ENCODE measurements around the gene KCNT1.

The KCNT1 gene

GRCh38 chr9:135697226-135697625 lies 4.8 kb upstream of the KCNT1 start:
- Histone ChIP-seq H3K27me3 (ENCODE audit: insufficient read depth, low read length) (peaks cover 45% of the 10 kb centered on the region), H3K36me3 (ENCODE audit: insufficient read depth, low read length) (no peaks in the 10 kb centered on the region), H2AFZ (ENCODE audit: low read depth, low read length) (no peak overlapping the region), H3K4me3 (ENCODE audit: low read length) (no peak overlapping the region), H3K4me1 (ENCODE audit: insufficient read depth, low read length) (no peaks in the 10 kb centered on the region), H3K9me3 (ENCODE audit: low read length) (no peaks in the 10 kb centered on the region)

- Histone ChIP-seq H2AFZ (ENCODE audit: low read depth, low read length) (no peak overlapping the region), H3K9me3 (ENCODE audit: low read length) (no peaks in the 10 kb centered on the region), H3K4me3 (ENCODE audit: low read length) (no peak overlapping the region), H3K36me3 (ENCODE audit: insufficient read depth, low read length) (no peaks in the 10 kb centered on the region), H3K27me3 (ENCODE audit: insufficient read depth, low read length) (peaks cover 43% of the 10 kb centered on the region), H3K4me1 (ENCODE audit: insufficient read depth, low read length) (no peaks in the 10 kb centered on the region)
Observed at GRCh38 chr9:135698236-135698635, 3.7 kb upstream of the KCNT1 start.

- no peaks in the 10 kb centered on the region for H3K4me1 ChIP-seq (ENCODE audit: insufficient read depth, low read length)
Observed at GRCh38 chr9:135698767-135699166, 3.2 kb upstream of the KCNT1 start.

DNA sequence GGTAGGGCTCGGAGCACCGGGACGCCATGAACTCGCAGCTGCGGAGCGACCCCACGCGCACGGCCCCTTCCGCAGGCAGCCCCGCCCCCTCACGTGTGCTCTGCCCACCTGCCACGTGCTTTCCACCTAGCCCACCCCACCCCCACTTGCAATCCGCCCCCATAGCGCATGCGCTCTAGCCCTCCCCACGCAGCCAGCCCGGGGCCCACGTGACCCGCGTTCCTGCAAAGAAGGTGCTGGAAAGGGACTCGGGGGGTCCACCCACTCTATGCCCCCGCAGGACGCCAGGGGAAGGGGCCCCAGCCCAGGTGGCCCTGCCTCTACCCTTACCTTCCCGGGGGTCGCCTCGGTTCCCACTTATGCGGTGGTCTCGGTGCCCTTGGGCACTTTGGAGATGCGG lies 2.5 kb upstream of the KCNT1 start, which contains the start of gene SOHLH1:
SOHLH1 (minus strand) TSS at position 42 of the 400 bp plus-strand sequence; CDS start at position 28, 14 bp downstream.
- peaks cover 46% of the 10 kb centered on the region for H3K27me3 ChIP-seq (ENCODE audit: insufficient read depth, low read length)

More at GRCh38 chr9:135698767-135699166, 3.2 kb upstream of the KCNT1 start:
- Histone ChIP-seq H3K9me3 (ENCODE audit: low read length) (no peaks in the 10 kb centered on the region), H3K4me3 (ENCODE audit: low read length) (no peak overlapping the region), H2AFZ (ENCODE audit: low read depth, low read length) (no peak overlapping the region), H3K27me3 (ENCODE audit: insufficient read depth, low read length) (peaks cover 43% of the 10 kb centered on the region), H3K36me3 (ENCODE audit: insufficient read depth, low read length) (no peaks in the 10 kb centered on the region)

DNA sequence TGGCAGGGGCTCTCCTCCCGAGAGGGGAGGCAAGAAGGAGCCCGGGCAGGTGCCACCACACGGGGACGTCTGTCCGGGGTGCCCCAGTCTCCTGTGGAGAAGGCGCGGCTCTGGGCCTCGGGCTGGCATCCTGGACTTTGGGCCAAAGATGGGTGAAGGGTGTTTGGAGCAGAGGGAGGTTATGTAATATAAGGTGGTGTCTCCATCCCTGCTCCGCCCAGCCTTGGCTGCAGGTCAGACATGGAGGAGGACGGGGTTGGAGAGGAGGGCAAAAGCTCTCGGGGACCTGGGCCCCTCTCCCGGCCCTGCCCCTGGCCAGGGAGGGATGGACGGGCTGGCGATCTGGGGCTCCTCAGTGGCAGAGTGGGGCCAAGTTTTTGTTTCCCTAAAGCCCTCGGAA lies 1.5 kb upstream of the KCNT1 start:
- Histone ChIP-seq H3K4me1 (ENCODE audit: insufficient read depth, low read length) (no peaks in the 10 kb centered on the region), H2AFZ (ENCODE audit: low read depth, low read length) (no peak overlapping the region), H3K4me3 (ENCODE audit: low read length) (no peak overlapping the region), H3K36me3 (ENCODE audit: insufficient read depth, low read length) (no peaks in the 10 kb centered on the region), H3K27me3 (ENCODE audit: insufficient read depth, low read length) (peaks cover 47% of the 10 kb centered on the region), H3K9me3 (ENCODE audit: low read length) (no peaks in the 10 kb centered on the region)

More for the DNA sequence above, 2.5 kb upstream of the KCNT1 start, which contains the start of gene SOHLH1:
- no peak within 1 kb of the TSS for H2AFZ ChIP-seq (ENCODE audit: low read depth, low read length)
- no peaks in the 10 kb centered on the region for H3K36me3 ChIP-seq (ENCODE audit: insufficient read depth, low read length)
- no peaks in the 10 kb centered on the region for H3K9me3 ChIP-seq (ENCODE audit: low read length)
- no peaks in the 10 kb centered on the region for H3K4me1 ChIP-seq (ENCODE audit: insufficient read depth, low read length)
- no peak within 1 kb of the TSS for H3K4me3 ChIP-seq (ENCODE audit: low read length)

DNA sequence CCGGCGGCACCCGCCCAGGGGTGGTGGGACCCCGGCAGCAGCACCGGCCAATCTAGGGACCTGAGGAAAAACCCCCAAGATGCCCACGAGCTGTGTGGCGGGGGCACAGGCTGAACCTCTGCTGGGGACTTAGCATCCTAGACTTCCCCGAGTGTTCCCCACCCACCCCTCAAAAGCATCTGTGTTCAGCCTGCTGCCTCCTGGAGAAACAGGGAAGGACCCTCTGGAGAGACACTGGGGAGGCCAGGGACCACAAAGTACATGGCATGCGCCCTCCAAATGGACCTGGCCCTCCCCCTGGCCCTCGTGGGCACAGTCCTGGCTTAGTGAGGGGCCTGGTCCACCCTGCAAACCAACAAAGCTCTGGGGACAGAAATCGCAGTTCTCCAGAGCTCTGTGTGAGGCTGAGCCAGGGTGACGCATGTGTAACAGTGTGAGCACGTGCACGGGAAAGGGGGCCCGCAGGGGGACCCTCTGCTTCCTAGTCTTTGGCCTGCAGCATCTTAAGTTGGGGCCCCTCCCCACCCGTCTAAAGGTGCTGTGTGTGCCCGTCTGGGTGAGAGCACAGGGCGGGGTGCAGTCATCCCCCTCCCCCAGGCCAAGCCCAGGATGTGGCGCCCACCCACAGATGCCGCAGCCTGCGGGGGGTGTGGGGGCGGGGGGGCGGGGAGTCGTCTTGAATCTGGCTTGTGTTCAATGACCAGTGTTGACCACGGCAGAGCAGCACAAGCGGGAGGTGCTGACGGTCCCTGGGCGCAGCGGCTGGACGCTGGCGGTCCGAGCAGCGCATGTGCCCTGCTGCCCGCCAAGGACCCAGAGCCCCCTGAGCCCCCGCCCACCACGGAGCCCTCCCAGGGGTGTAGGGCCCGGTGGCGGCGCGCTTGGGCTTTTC lies 672 bp upstream of the KCNT1 start:
- no peak overlapping the region for H2AFZ ChIP-seq (ENCODE audit: low read depth, low read length)
- H3K9me3 ChIP-seq (ENCODE audit: low read length): no peaks in the 10 kb centered on the region
- no peak overlapping the region for H3K4me3 ChIP-seq (ENCODE audit: low read length)

DNA sequence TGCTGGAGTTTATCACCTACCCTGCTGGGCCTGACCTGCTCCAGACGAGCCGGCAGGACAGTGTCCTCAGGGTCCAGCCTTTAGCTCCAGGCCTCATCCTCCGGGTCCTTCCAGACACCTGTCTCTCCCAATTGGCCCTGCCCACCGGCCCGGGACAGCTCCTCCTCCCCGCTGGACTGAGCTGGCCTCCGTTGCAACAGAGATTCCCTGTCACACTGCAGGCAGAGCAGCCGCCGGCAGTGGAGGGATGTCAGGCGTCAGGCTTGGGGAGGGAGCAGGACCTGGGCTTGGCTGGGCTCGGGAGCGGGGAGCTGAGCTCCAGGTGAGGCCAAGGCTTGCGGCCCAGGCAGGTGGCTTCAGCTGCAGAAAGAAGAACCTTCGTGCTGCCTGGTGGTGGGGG lies 1.7 kb downstream of the KCNT1 start:
- Histone ChIP-seq H3K27me3 (ENCODE audit: insufficient read depth, low read length) (peaks cover 63% of the 10 kb centered on the region), H3K4me3 (ENCODE audit: low read length) (no peak overlapping the region), H3K9me3 (ENCODE audit: low read length) (no peaks in the 10 kb centered on the region), H3K4me1 (ENCODE audit: insufficient read depth, low read length) (no peaks in the 10 kb centered on the region), H3K36me3 (ENCODE audit: insufficient read depth, low read length) (no peaks in the 10 kb centered on the region), H2AFZ (ENCODE audit: low read depth, low read length) (no peak overlapping the region)

More for the DNA sequence above, 672 bp upstream of the KCNT1 start:
- H3K27me3 ChIP-seq (ENCODE audit: insufficient read depth, low read length): peaks cover 48% of the 10 kb centered on the region
- H3K4me1 ChIP-seq (ENCODE audit: insufficient read depth, low read length): no peaks in the 10 kb centered on the region
- H3K36me3 ChIP-seq (ENCODE audit: insufficient read depth, low read length): no peaks in the 10 kb centered on the region

GRCh38 chr9:135704483-135704882 lies 2.5 kb downstream of the KCNT1 start:
- Histone ChIP-seq H3K9me3 (ENCODE audit: low read length) (no peaks in the 10 kb centered on the region), H2AFZ (ENCODE audit: low read depth, low read length) (no peak overlapping the region), H3K27me3 (ENCODE audit: insufficient read depth, low read length) (peaks cover 68% of the 10 kb centered on the region), H3K4me3 (ENCODE audit: low read length) (no peak overlapping the region), H3K4me1 (ENCODE audit: insufficient read depth, low read length) (no peaks in the 10 kb centered on the region), H3K36me3 (ENCODE audit: insufficient read depth, low read length) (no peaks in the 10 kb centered on the region)

GRCh38 chr9:135705376-135705775 lies 3.4 kb downstream of the KCNT1 start:
- Histone ChIP-seq H3K27me3 (ENCODE audit: insufficient read depth, low read length) (peaks cover 65% of the 10 kb centered on the region), H3K4me1 (ENCODE audit: insufficient read depth, low read length) (no peaks in the 10 kb centered on the region), H3K4me3 (ENCODE audit: low read length) (no peak overlapping the region), H3K9me3 (ENCODE audit: low read length) (no peaks in the 10 kb centered on the region), H2AFZ (ENCODE audit: low read depth, low read length) (no peak overlapping the region), H3K36me3 (ENCODE audit: insufficient read depth, low read length) (no peaks in the 10 kb centered on the region)

DNA sequence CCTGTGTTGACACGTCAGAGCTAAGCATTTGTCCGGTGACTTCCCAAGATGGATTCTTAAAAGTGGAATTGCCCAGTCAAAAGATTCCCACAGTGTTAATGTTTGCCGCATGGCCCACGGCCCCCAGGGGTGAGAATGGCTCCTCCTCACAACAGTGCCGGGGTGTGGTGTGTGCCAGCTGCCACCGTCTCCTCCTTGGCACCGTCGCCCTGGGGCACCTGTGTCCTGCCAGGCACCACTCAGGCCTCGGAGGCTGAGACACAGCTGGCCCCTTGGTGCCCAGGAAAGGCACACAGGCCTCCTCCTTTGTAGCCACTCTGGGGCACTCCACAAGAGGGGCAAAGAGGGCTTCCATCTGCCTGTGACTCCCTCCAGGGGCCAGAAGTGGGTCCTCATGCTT lies 4.3 kb downstream of the KCNT1 start:
- H3K4me3 ChIP-seq (ENCODE audit: low read length): no peak overlapping the region
- H3K9me3 ChIP-seq (ENCODE audit: low read length): no peaks in the 10 kb centered on the region
- no peaks in the 10 kb centered on the region for H3K36me3 ChIP-seq (ENCODE audit: insufficient read depth, low read length)
- no peak overlapping the region for H2AFZ ChIP-seq (ENCODE audit: low read depth, low read length)
- peaks cover 69% of the 10 kb centered on the region for H3K27me3 ChIP-seq (ENCODE audit: insufficient read depth, low read length)
- H3K4me1 ChIP-seq (ENCODE audit: insufficient read depth, low read length): no peaks in the 10 kb centered on the region

GRCh38 chr9:135707252-135708138 lies 5.5 kb downstream of the KCNT1 start:
- H2AFZ ChIP-seq (ENCODE audit: low read depth, low read length): no peak overlapping the region
- no peak overlapping the region for H3K4me3 ChIP-seq (ENCODE audit: low read length)
- H3K9me3 ChIP-seq (ENCODE audit: low read length): no peaks in the 10 kb centered on the region
- no peaks in the 10 kb centered on the region for H3K4me1 ChIP-seq (ENCODE audit: insufficient read depth, low read length)
- H3K36me3 ChIP-seq (ENCODE audit: insufficient read depth, low read length): no peaks in the 10 kb centered on the region
- H3K27me3 ChIP-seq (ENCODE audit: insufficient read depth, low read length): peaks cover 78% of the 10 kb centered on the region

- no peaks in the 10 kb centered on the region for H3K36me3 ChIP-seq (ENCODE audit: insufficient read depth, low read length)
- peaks cover 79% of the 10 kb centered on the region for H3K27me3 ChIP-seq (ENCODE audit: insufficient read depth, low read length)
- no peak overlapping the region for H2AFZ ChIP-seq (ENCODE audit: low read depth, low read length)
- no peak overlapping the region for H3K4me3 ChIP-seq (ENCODE audit: low read length)
- no peaks in the 10 kb centered on the region for H3K9me3 ChIP-seq (ENCODE audit: low read length)
- H3K4me1 ChIP-seq (ENCODE audit: insufficient read depth, low read length): no peaks in the 10 kb centered on the region
Observed at GRCh38 chr9:135708164-135708563, 6.2 kb downstream of the KCNT1 start.

- H3K4me3 ChIP-seq (ENCODE audit: low read length): no peak overlapping the region
- H3K4me1 ChIP-seq (ENCODE audit: insufficient read depth, low read length): no peaks in the 10 kb centered on the region
- peaks cover 74% of the 10 kb centered on the region for H3K27me3 ChIP-seq (ENCODE audit: insufficient read depth, low read length)
- no peaks in the 10 kb centered on the region for H3K36me3 ChIP-seq (ENCODE audit: insufficient read depth, low read length)
- H2AFZ ChIP-seq (ENCODE audit: low read depth, low read length): no peak overlapping the region
- H3K9me3 ChIP-seq (ENCODE audit: low read length): no peaks in the 10 kb centered on the region
Observed at GRCh38 chr9:135711391-135711790, 9.4 kb downstream of the KCNT1 start.

All from neuron (in vitro differentiated cells).